Esophagus muscularis mucosa (tissue), 4 donors: ENCODE results near the gene PRAMEF15. TPM values are rescaled to one million over a fixed set of nuclear protein-coding genes. Genes with fewer than 3 reads are reported as not detected.
"Not testable (repeated sequence)": the region's sequence is repeated elsewhere in the genome, so short reads cannot be mapped to it uniquely, and the experiment has no call there.

ENCODE experiments used
- DNase-seq: peaks from one replicate; pipeline ENCODE4 v3.0.0-alpha.2; 2017; ENCODE audit errors: extremely low spot score
- H3K27ac ChIP-seq, 4 donors: fragments of 200-600 bp; sonication (generic); replicated peaks in 1 of 4; 1 replicate in 3 of 4; 2 replicates in 1 of 4; pipeline ENCODE4 v1.5.1; 2016 to 2019; ENCODE audit warnings: mild to moderate bottlenecking in 1 of 4
- H3K27me3 ChIP-seq, 4 donors: fragments of 200-600 bp; sonication (generic); one replicate each; pipeline versions ENCODE4 v1.5.1 to v1.6.0; 2016 to 2019
- H3K36me3 ChIP-seq, 4 donors: fragments of 200-600 bp; sonication (generic); one replicate each; pipeline ENCODE4 v1.5.1; 2016 to 2019
- H3K4me1 ChIP-seq, 4 donors: fragments of 200-600 bp; sonication (generic); one replicate each; pipeline ENCODE4 v1.5.1; 2016 to 2019
- H3K4me3 ChIP-seq, 4 donors: fragments of 200-600 bp; sonication (generic); 1 replicate in 2 of 4; 2 replicates in 2 of 4; pipeline ENCODE4 v1.5.1; 2016 to 2019; ENCODE audit warnings: mild to moderate bottlenecking in 4 of 4, moderate library complexity in 1 of 4
- H3K9me3 ChIP-seq, 4 donors: fragments of 200-600 bp; sonication (generic); 1 replicate in 3 of 4; 2 replicates in 1 of 4; pipeline ENCODE4 v1.5.1; 2016 to 2019
- WGBS: methylation state at CpG from one replicate; pipeline ENCODE4 v1.1.5; 2018; 5-methylcytosine and 5-hydroxymethylcytosine counted together
- intact Hi-C: fragments of 100-400 bp; cut with DNase I; formaldehyde crosslinking; loops from one replicate; pipeline ENCODE4 v1.15.1; 2023
- total RNA-seq, 4 donors: library from RNA; depleted of rRNA; stranded (reverse); fragments of >200 nt; gene quantifications; one replicate each; pipeline versions ENCODE4 v1.1.0 to v1.2.1, GENCODE V29; 2016

Gene PRAMEF15
- total RNA-seq = not detected

- H3K9me3 ChIP-seq, H3K4me3 ChIP-seq, H3K4me1 ChIP-seq, H3K36me3 ChIP-seq, H3K27ac ChIP-seq, intact Hi-C loops, DNase-seq, H3K27me3 ChIP-seq: not testable (repeated sequence)
- 59% methylated on average over 4 of the region's 4 CpGs for WGBS
Observed at GRCh38 chr1:13315281-13315680, at the start of gene PRAMEF15. PRAMEF15 (plus strand) TSS chr1:13315581; CDS start chr1:13318408, 2,827 bp downstream.

GRCh38 chr1:13277016-13277415 is 38.4 kb upstream of the PRAMEF15 start:
- intact Hi-C loops, H3K4me3 ChIP-seq, H3K27ac ChIP-seq, H3K9me3 ChIP-seq, DNase-seq, H3K36me3 ChIP-seq, H3K27me3 ChIP-seq, H3K4me1 ChIP-seq: not testable (repeated sequence)
- no CpG with 5 or more reads among the region's 6 CpGs for WGBS

- H3K36me3 ChIP-seq, H3K27ac ChIP-seq, H3K4me3 ChIP-seq, H3K27me3 ChIP-seq, H3K4me1 ChIP-seq, DNase-seq, H3K9me3 ChIP-seq, intact Hi-C loops: not testable (repeated sequence)
- WGBS = 73% methylated on average over 3 of the region's 3 CpGs
Observed at GRCh38 chr1:13279617-13280016, 35.8 kb upstream of the PRAMEF15 start.

GRCh38 chr1:13285037-13285436 is 30.3 kb upstream of the PRAMEF15 start, which contains the start of gene PRAMEF8:
PRAMEF8 (minus strand) TSS chr1:13285137; CDS start chr1:13284091, 1,046 bp downstream.
- WGBS = no CpG with 5 or more reads among the region's 1 CpG
- DNase-seq, H3K27me3 ChIP-seq, H3K4me1 ChIP-seq, H3K4me3 ChIP-seq, H3K36me3 ChIP-seq, intact Hi-C loops, H3K9me3 ChIP-seq, H3K27ac ChIP-seq: not testable (repeated sequence)

GRCh38 chr1:13289030-13289429 is 26.4 kb upstream of the PRAMEF15 start:
- H3K36me3 ChIP-seq, intact Hi-C loops, DNase-seq, H3K27me3 ChIP-seq, H3K9me3 ChIP-seq, H3K4me3 ChIP-seq, H3K27ac ChIP-seq, H3K4me1 ChIP-seq: not testable (repeated sequence)
- no CpG with 5 or more reads among the region's 3 CpGs for WGBS

GRCh38 chr1:13297216-13297931 is 18.0 kb upstream of the PRAMEF15 start:
- 83% methylated on average over 1 of the region's 5 CpGs for WGBS
- H3K27me3 ChIP-seq, H3K4me3 ChIP-seq, H3K27ac ChIP-seq, DNase-seq, H3K9me3 ChIP-seq, H3K36me3 ChIP-seq, intact Hi-C loops, H3K4me1 ChIP-seq: not testable (repeated sequence)

GRCh38 chr1:13298699-13299098 is 16.7 kb upstream of the PRAMEF15 start:
- H3K9me3 ChIP-seq, H3K4me3 ChIP-seq, DNase-seq: not testable (repeated sequence)

GRCh38 chr1:13302197-13302596 is 13.2 kb upstream of the PRAMEF15 start:
- intact Hi-C loops, H3K27me3 ChIP-seq, H3K4me1 ChIP-seq, H3K4me3 ChIP-seq, DNase-seq, H3K27ac ChIP-seq, H3K36me3 ChIP-seq, H3K9me3 ChIP-seq: not testable (repeated sequence)

More at GRCh38 chr1:13298699-13299098, 16.7 kb upstream of the PRAMEF15 start:
- H3K27me3 ChIP-seq, intact Hi-C loops, H3K36me3 ChIP-seq, H3K27ac ChIP-seq, H3K4me1 ChIP-seq: not testable (repeated sequence)
- 100% methylated on average over 2 of the region's 27 CpGs for WGBS

- DNase-seq, H3K27me3 ChIP-seq, H3K27ac ChIP-seq, H3K9me3 ChIP-seq, H3K4me3 ChIP-seq, H3K36me3 ChIP-seq, H3K4me1 ChIP-seq, intact Hi-C loops: not testable (repeated sequence)
- no CpG with 5 or more reads among the region's 1 CpG for WGBS
Observed at GRCh38 chr1:13303239-13303638, 12.1 kb upstream of the PRAMEF15 start, which contains the start of gene PRAMEF33. PRAMEF33 (plus strand) TSS chr1:13303539; CDS start chr1:13305955, 2,416 bp downstream.

- H3K4me3 ChIP-seq, H3K4me1 ChIP-seq, intact Hi-C loops: not testable (repeated sequence)
Observed at GRCh38 chr1:13342496-13342895, 27.1 kb downstream of the PRAMEF15 start.

GRCh38 chr1:13347034-13347433 is 31.7 kb downstream of the PRAMEF15 start, which contains the start of gene PRAMEF14:
PRAMEF14 (minus strand) TSS chr1:13347134; CDS start chr1:13345314, 1,820 bp downstream.
- WGBS = 78% methylated on average over 6 of the region's 7 CpGs
- H3K27ac ChIP-seq, H3K4me3 ChIP-seq, H3K9me3 ChIP-seq, DNase-seq, H3K36me3 ChIP-seq, H3K4me1 ChIP-seq, H3K27me3 ChIP-seq, intact Hi-C loops: not testable (repeated sequence)

More at GRCh38 chr1:13342496-13342895, 27.1 kb downstream of the PRAMEF15 start:
- not testable (repeated sequence) for H3K27me3 ChIP-seq, H3K27ac ChIP-seq, H3K36me3 ChIP-seq, DNase-seq, H3K9me3 ChIP-seq
- WGBS = 72% methylated on average over 3 of the region's 8 CpGs

GRCh38 chr1:13353476-13353875 is 38.1 kb downstream of the PRAMEF15 start:
- H3K27ac ChIP-seq, intact Hi-C loops, DNase-seq, H3K27me3 ChIP-seq, H3K9me3 ChIP-seq, H3K36me3 ChIP-seq, H3K4me1 ChIP-seq, H3K4me3 ChIP-seq: not testable (repeated sequence)
- 86% methylated on average over 6 of the region's 8 CpGs for whole genome bisulfite sequencing

- H3K36me3 ChIP-seq, H3K27me3 ChIP-seq, H3K4me1 ChIP-seq, intact Hi-C loops, DNase-seq, H3K9me3 ChIP-seq, H3K4me3 ChIP-seq, H3K27ac ChIP-seq: not testable (repeated sequence)
- no CpG with 5 or more reads among the region's 9 CpGs for WGBS
Observed at GRCh38 chr1:13354475-13354874, 39.1 kb downstream of the PRAMEF15 start.
